Measurements from ENCODE around the gene TRIP13.

TRIP13 gene

GRCh38 chr5:945691-946551, 53.2 kb downstream of the TRIP13 start:
- ATAC-seq: peak; percentile 70
- TF ChIP-seq BACH2 (CRISPR knock-in tag; IDR thresholded peaks at IDR 0.05; ENCODE audit: borderline replicate concordance): no peak

- no peak for ATAC-seq
Measured at GRCh38 chr5:946720-947625, 54.3 kb downstream of the TRIP13 start.

More at GRCh38 chr5:946720-947625, 54.3 kb downstream of the TRIP13 start:
- TF ChIP-seq TSHZ2 (CRISPR knock-in tag; IDR thresholded peaks at IDR 0.05) (no peak), OSR1 (CRISPR knock-in tag; IDR thresholded peaks at IDR 0.05) (no peak), CSDC2 (CRISPR knock-in tag; IDR thresholded peaks at IDR 0.05) (no peak), ZFP30 (CRISPR knock-in tag; IDR thresholded peaks at IDR 0.05) (no peak), BACH2 (CRISPR knock-in tag; IDR thresholded peaks at IDR 0.05; ENCODE audit: borderline replicate concordance) (no peak), POU6F1 (CRISPR knock-in tag; IDR thresholded peaks at IDR 0.05; ENCODE audit: borderline replicate concordance, low read depth) (no peak), ISL1 (CRISPR knock-in tag; IDR thresholded peaks at IDR 0.05) (no peak), RARB (CRISPR knock-in tag; IDR thresholded peaks at IDR 0.05) (no peak), ARNTL (CRISPR knock-in tag; IDR thresholded peaks at IDR 0.05; ENCODE audit: borderline replicate concordance, low read depth) (no peak), GLIS3 (CRISPR knock-in tag; IDR thresholded peaks at IDR 0.05) (no peak), CSRNP3 (CRISPR knock-in tag; IDR thresholded peaks at IDR 0.05) (no peak), ZC3H10 (CRISPR knock-in tag; IDR thresholded peaks at IDR 0.05) (no peak), ZNF8 (CRISPR knock-in tag; IDR thresholded peaks at IDR 0.05) (no peak), CREB5 (CRISPR knock-in tag; IDR thresholded peaks at IDR 0.05; ENCODE audit: low read depth) (no peak), ZNF565 (CRISPR knock-in tag; conservative IDR thresholded peaks at IDR 0.05; ENCODE audit: low read depth) (no peak), SNAI2 (CRISPR knock-in tag; IDR thresholded peaks at IDR 0.05) (no peak), PATZ1 (CRISPR knock-in tag; IDR thresholded peaks at IDR 0.05; ENCODE audit: borderline replicate concordance) (no peak), TCF4 (CRISPR knock-in tag; IDR thresholded peaks at IDR 0.05; ENCODE audit: borderline replicate concordance) (no peak)
